K562 (cell line): ENCODE results near the gene TBC1D17. TPM values are rescaled to one million over a fixed set of nuclear protein-coding genes. Genes with fewer than 3 reads are reported as not detected.

Experiments used
- ATAC-seq: fragments of 200-7000 bp; cut with Tn5 transposase; 3 replicates; pipeline ENCODE4 v1.9.1; 2020; ENCODE audit warnings: moderate library complexity
- BruUV-seq: library from RNA; stranded (reverse); fragments of 400-500 nt; replicated peaks from 2 replicates; lab custom pipeline; 2021; lab: Mats Ljungman, UMichigan
- CTCF ChIA-PET: fragments of 300-600 bp; formaldehyde crosslinking; extraction: SDS; loops from one replicate; lab custom pipeline; 2021; ENCODE audit warnings: low intra/inter-chr PET ratio; lab: Yijun Ruan, JAX
- POLR2A ChIA-PET: fragments of 300-600, 350-650 bp; sonication (Branson Sonifier 250); formaldehyde crosslinking; extraction: SDS; loops from one replicate; lab custom pipeline; 2021; ENCODE audit warnings: antibody characterized with exemption, inconsistent platforms; lab: Yijun Ruan, JAX
- DNase-seq, 4 experiments: peaks; one replicate each; pipeline versions ENCODE4 v3.0.0 to v3.0.0-alpha.2; 2011 to 2018; ENCODE audit warnings: low spot score in 3 of 4, mixed read lengths in 3 of 4; ENCODE audit errors: extremely low read depth in 1 of 4
- FAIRE-seq: peaks from 2 replicates; lab custom pipeline; 2011; peaks lifted over from hg19 to GRCh38; lab: Jason Lieb, UNC
- H2AFZ ChIP-seq: 2 replicates; pipeline ENCODE4 v1.6.0; 2011; ENCODE audit warnings: low read depth, low read length, control low read depth, inconsistent platforms
- H3K27ac ChIP-seq: fragments of 200-600 bp; 3 replicates; pipeline ENCODE4 v1.8.0; 2011; ENCODE audit warnings: low read depth, mild to moderate bottlenecking, control low read depth, inconsistent platforms, low read length, moderate library complexity, mixed read lengths; ENCODE audit errors: extremely low read depth
- H3K27me3 ChIP-seq, 2 experiments: fragments of 300-600 bp in 1 of 2; 2 replicates in 1 of 2; 3 replicates in 1 of 2; pipeline versions ENCODE4 v1.6.0 to v1.8.0; 2011; ENCODE audit warnings: inconsistent platforms in 2 of 2, low read length in 2 of 2, mild to moderate bottlenecking in 1 of 2, mixed read lengths in 1 of 2, moderate library complexity in 1 of 2; ENCODE audit not compliant: control insufficient read depth in 2 of 2, insufficient read depth in 2 of 2
- H3K36me3 ChIP-seq: fragments of 300-600 bp; 3 replicates; pipeline ENCODE4 v1.8.0; 2011; ENCODE audit warnings: mild to moderate bottlenecking, low read length, inconsistent platforms; ENCODE audit not compliant: control insufficient read depth, insufficient read depth
- H3K4me1 ChIP-seq, 2 experiments: fragments of 200-600 bp in 1 of 2; replicated peaks in 1 of 2; 2 replicates in 1 of 2; 3 replicates in 1 of 2; pipeline versions ENCODE4 v1.5.1 to v1.8.0; 2011; ENCODE audit warnings: inconsistent platforms in 2 of 2, low read length in 2 of 2, mild to moderate bottlenecking in 1 of 2, mixed read lengths in 1 of 2, moderate library complexity in 1 of 2; ENCODE audit not compliant: control insufficient read depth in 2 of 2, insufficient read depth in 2 of 2
- H3K4me2 ChIP-seq: 2 replicates; pipeline ENCODE4 v1.6.1; 2011; ENCODE audit warnings: low read length, control low read depth, inconsistent platforms, mixed read lengths; ENCODE audit not compliant: insufficient read depth
- H3K4me3 ChIP-seq: fragments of 200-600 bp; sonication (generic), shearing (Covaris generic); 2 replicates; pipeline ENCODE4 v1.5.1; 2016; ENCODE audit warnings: control low read depth, inconsistent platforms
- H3K79me2 ChIP-seq: fragments of 200-600 bp; 3 replicates; pipeline ENCODE4 v1.8.0; 2011; ENCODE audit warnings: low read length, inconsistent platforms; ENCODE audit not compliant: control insufficient read depth, insufficient read depth
- H3K9ac ChIP-seq, 2 experiments: 2 replicates each; pipeline versions ENCODE4 v1.6.0 to v1.6.1; 2011; ENCODE audit warnings: low read depth in 2 of 2, low read length in 2 of 2, control low read depth in 1 of 2, inconsistent platforms in 1 of 2, mild to moderate bottlenecking in 1 of 2, mixed read lengths in 1 of 2; ENCODE audit not compliant: insufficient read depth in 1 of 2
- H3K9me1 ChIP-seq: one replicate; pipeline ENCODE4 v1.6.0; 2011; ENCODE audit warnings: inconsistent platforms, mild to moderate bottlenecking, low read length, moderate library complexity; ENCODE audit not compliant: control insufficient read depth, insufficient read depth
- H3K9me3 ChIP-seq: replicated peaks from 2 replicates; pipeline ENCODE4 v1.5.1; 2011; ENCODE audit warnings: low read depth, low read length, inconsistent platforms; ENCODE audit not compliant: control insufficient read depth, insufficient read depth
- H4K20me1 ChIP-seq: replicated peaks from 2 replicates; pipeline ENCODE4 v1.6.1; 2011; ENCODE audit warnings: low read length, inconsistent platforms, mixed read lengths; ENCODE audit not compliant: control insufficient read depth, insufficient read depth
- CBX8 ChIP-seq: fragments of 200-600 bp; sonication (generic); IDR thresholded peaks from 2 replicates; pipeline ENCODE4 v1.6.1; 2012; ENCODE audit warnings: borderline replicate concordance, mixed run types, low read depth, mild to moderate bottlenecking, moderate library complexity, mixed read lengths, low read length, control low read depth, inconsistent platforms; ENCODE audit not compliant: poor library complexity, severe bottlenecking; ENCODE audit errors: extremely low read depth
- ERF ChIP-seq: fragments of 450-650 bp; formaldehyde crosslinking; IDR thresholded peaks from 2 replicates; pipeline ENCODE4 v1.4.0; 2020; ENCODE audit warnings: mild to moderate bottlenecking, mixed read lengths
- TAF7 ChIP-seq: fragments of 450-650 bp; IDR thresholded peaks from 2 replicates; pipeline ENCODE4 v1.6.1; 2016; ENCODE audit warnings: missing genetic modification characterization, missing compliant biosample characterization
- ZFP36 ChIP-seq: fragments of 150-350 bp; IDR thresholded peaks from 2 replicates; pipeline ENCODE4 v1.6.1; 2018; ENCODE audit warnings: low read length, low read depth; ENCODE audit not compliant: partially characterized antibody
- WGBS: fragments of 100-300 bp; shearing (Covaris generic); methylation state at CpG from one replicate; pipeline ENCODE4 v1.1.6; 2016; ENCODE audit warnings: low coverage, mixed read lengths; ENCODE audit not compliant: insufficient coverage; ENCODE audit errors: missing lambda C conversion rate; 5-methylcytosine and 5-hydroxymethylcytosine counted together
- in situ Hi-C: fragments of 300-500 bp; cut with MboI; formaldehyde crosslinking; loops from 4 replicates; pipeline ENCODE4 v1.15.0; 2018; ENCODE audit warnings: inconsistent platforms, mixed read lengths
- intact Hi-C: fragments of 100-400 bp; cut with micrococcal nuclease; formaldehyde crosslinking; loops from 2 replicates; pipeline ENCODE4 v1.14.2; 2022
- polyA plus RNA-seq, 8 experiments: library from polyadenylated mRNA; depleted of rRNA in 4 of 8; stranded (reverse) in 5 of 8; unstranded in 3 of 8; fragments of >200 nt; fragmentation: Nextera tagmentation in 2 of 8; fragmentation: Illumina TruSeq in 1 of 8; extraction: Ambion mirVana in 2 of 8; extraction: Trizol in 1 of 8; gene quantifications; 2 replicates each; pipeline versions ENCODE4 v1.2.1 to v1.2.3, GENCODE V29; 2011 to 2014; ENCODE audit warnings: inconsistent platforms in 1 of 8, missing spikeins in 1 of 8
- total RNA-seq, 7 experiments: library from RNA; depleted of rRNA in 6 of 7; stranded (reverse); fragments of >200 nt in 6 of 7; fragmentation: Illumina TruSeq in 2 of 7; extraction: Trizol in 2 of 7; gene quantifications; 2 replicates each; pipeline versions ENCODE4 v1.2.1 to v1.2.3, GENCODE V29; 2011 to 2021; ENCODE audit warnings: low replicate concordance in 1 of 7
- TF ChIP-seq, protein P1 (sequence below): fragments of 450-650 bp; formaldehyde crosslinking; IDR thresholded peaks from 2 replicates; pipeline ENCODE4 v1.4.0; 2020; ENCODE audit warnings: mild to moderate bottlenecking

TBC1D17 gene
- total and polyA plus RNA-seq, 9 of the 15 experiments (the other 6 are each of a cell fraction or from before 2014, with no cell fraction given), result 0.42 to 16.0 (median 3.8) TPM

DNA sequence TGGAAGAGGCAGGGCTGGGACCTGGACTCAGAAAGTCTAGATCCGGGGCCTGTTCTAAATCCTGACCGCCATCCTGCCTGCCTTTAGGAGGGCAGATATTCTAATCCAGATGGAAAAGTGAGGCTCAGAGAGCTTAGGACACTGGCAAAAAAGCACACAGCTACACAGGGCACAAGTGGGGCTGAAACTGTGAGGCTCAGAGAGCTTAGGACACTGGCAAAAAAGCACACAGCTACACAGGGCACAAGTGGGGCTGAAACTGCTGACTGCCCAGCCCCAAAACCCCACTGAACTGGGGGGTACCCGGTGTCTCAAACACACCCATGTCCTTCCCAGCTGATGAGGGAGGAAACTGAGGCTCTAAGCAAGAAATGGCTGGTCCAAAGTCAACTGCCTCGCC lies 2.3 kb upstream of the TBC1D17 start:
- peak overlapping the region; percentile 98 to 99 for H3K9ac ChIP-seq

More for the DNA sequence above, 2.3 kb upstream of the TBC1D17 start:
- no peaks in the 10 kb centered on the region for H4K20me1 ChIP-seq
- CTCF ChIA-PET, result no interaction called here
- FAIRE-seq (no peak), ATAC-seq (no peak), DNase-seq (no peak)
- H3K9me3 ChIP-seq, result no peaks in the 10 kb centered on the region
- POLR2A ChIA-PET, result interaction anchor here (0.6 to 3.0 kb wide), 8 partner anchors 9 to 283 kb away, joined by 3 to 16 read pairs (median 3); partner anchors contain the start of gene PTOV1
- peak overlapping the region; percentile 99 for H3K4me2 ChIP-seq
- H3K9me1 ChIP-seq, result peaks cover 4% of the 10 kb centered on the region
- WGBS, result 42% methylated on average over 4 of the region's 4 CpGs
- H3K4me3 ChIP-seq, result peak overlapping the region; percentile 84
- H2AFZ ChIP-seq, result no peak overlapping the region
- intact Hi-C loops (loop anchor here (10.0 kb wide), 1 partner anchor 160 kb away; no protein-coding TSS in a partner anchor), in situ Hi-C loops (loop anchor here (10.0 kb wide), 1 partner anchor 380 kb away; the partner anchor contains the start of gene RPS11)
- H3K36me3 ChIP-seq, result peaks cover 51% of the 10 kb centered on the region
- H3K27me3 ChIP-seq, result no peaks in the 10 kb centered on the region
- peak overlapping the region; percentile 99 for H3K27ac ChIP-seq
- H3K4me1 ChIP-seq, result peaks cover 13 to 74% of the 10 kb centered on the region in 2 experiments; a peak in 4 of 5 replicates
- BruUV-seq, result no TSS peak
- TF ChIP-seq ZFP36, result peak; percentile 57
- no peak for TF ChIP-seq ERF
- TF ChIP-seq CBX8, result no peak
- TF ChIP-seq TAF7 (tag), result no peak
- TF ChIP-seq, protein P1, sequence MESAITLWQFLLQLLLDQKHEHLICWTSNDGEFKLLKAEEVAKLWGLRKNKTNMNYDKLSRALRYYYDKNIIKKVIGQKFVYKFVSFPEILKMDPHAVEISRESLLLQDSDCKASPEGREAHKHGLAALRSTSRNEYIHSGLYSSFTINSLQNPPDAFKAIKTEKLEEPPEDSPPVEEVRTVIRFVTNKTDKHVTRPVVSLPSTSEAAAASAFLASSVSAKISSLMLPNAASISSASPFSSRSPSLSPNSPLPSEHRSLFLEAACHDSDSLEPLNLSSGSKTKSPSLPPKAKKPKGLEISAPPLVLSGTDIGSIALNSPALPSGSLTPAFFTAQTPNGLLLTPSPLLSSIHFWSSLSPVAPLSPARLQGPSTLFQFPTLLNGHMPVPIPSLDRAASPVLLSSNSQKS, result no peak
- H3K79me2 ChIP-seq, result peaks cover 41% of the 10 kb centered on the region
